Hippocampal formation (tissue), 2 donors: ENCODE measurements around the gene DNMT1.

Source experiments
- DNase-seq, 2 donors: peaks; one replicate each; lab custom pipeline; 2025; lab: John Stamatoyannopoulos, UW

DNMT1 gene

GRCh38 chr19:10113964-10114650 is 80.6 kb downstream of the DNMT1 start:
- DNase-seq = no peak

GRCh38 chr19:10113592-10113963 is 81.2 kb downstream of the DNMT1 start:
- no peak for DNase-seq

GRCh38 chr19:10112895-10113591 is 81.7 kb downstream of the DNMT1 start:
- DNase-seq = no peak

GRCh38 chr19:10112037-10112761 is 82.6 kb downstream of the DNMT1 start:
- DNase-seq = no peak

GRCh38 chr19:10111405-10111811 is 83.3 kb downstream of the DNMT1 start, which contains the start of gene P2RY11:
Gene P2RY11, plus strand, starts transcription at chr19:10111693. Its CDS starts 29 bp downstream, at chr19:10111722.
- DNase-seq = no peak

GRCh38 chr19:10110972-10111317 is 83.8 kb downstream of the DNMT1 start:
- no peak for DNase-seq

GRCh38 chr19:10110076-10110971 is 84.4 kb downstream of the DNMT1 start:
- DNase-seq = no peak

- no peak for DNase-seq
Measured at GRCh38 chr19:10109528-10109927, 85.2 kb downstream of the DNMT1 start.

- DNase-seq = no peak
Measured at GRCh38 chr19:10107817-10108367, 86.9 kb downstream of the DNMT1 start.

- DNase-seq = no peak
Measured at GRCh38 chr19:10107254-10107653, 87.5 kb downstream of the DNMT1 start.

GRCh38 chr19:10106100-10106936 is 88.4 kb downstream of the DNMT1 start, which contains the start of gene PPAN:
Gene PPAN, plus strand, starts transcription at chr19:10106362. Its CDS starts 33 bp downstream, at chr19:10106395.
- peak; percentile 98 for DNase-seq

GRCh38 chr19:10105509-10106099 is 89.1 kb downstream of the DNMT1 start:
- DNase-seq = no peak

- no peak for DNase-seq
Measured at GRCh38 chr19:10104665-10105508, 89.9 kb downstream of the DNMT1 start.

- DNase-seq = no peak
Measured at GRCh38 chr19:10104130-10104513, 90.6 kb downstream of the DNMT1 start.

- DNase-seq = no peak
Measured at GRCh38 chr19:10102787-10103236, 91.9 kb downstream of the DNMT1 start.

GRCh38 chr19:10100163-10100785 is 94.5 kb downstream of the DNMT1 start:
- DNase-seq = no peak

- no peak for DNase-seq
Measured at GRCh38 chr19:10096615-10096963, 98.2 kb downstream of the DNMT1 start.

- peak; percentile 77 to 89 for DNase-seq
Measured at GRCh38 chr19:10095948-10096614, 98.7 kb downstream of the DNMT1 start.
